C4-2B (cell line): ENCODE data around the gene SOX6.

Experiments
- H3K27ac ChIP-seq: fragments of 450-650 bp; 2 replicates; pipeline ENCODE4 v1.5.1; 2017
- CTCF ChIP-seq: fragments of 450-650 bp; conservative IDR thresholded peaks from 2 replicates; pipeline ENCODE4 v1.5.1; 2017; ENCODE audit warnings: mild to moderate bottlenecking
- ZFX ChIP-seq: fragments of 450-650 bp; IDR thresholded peaks from 2 replicates; pipeline ENCODE4 v1.6.1; 2017

The SOX6 gene

DNA sequence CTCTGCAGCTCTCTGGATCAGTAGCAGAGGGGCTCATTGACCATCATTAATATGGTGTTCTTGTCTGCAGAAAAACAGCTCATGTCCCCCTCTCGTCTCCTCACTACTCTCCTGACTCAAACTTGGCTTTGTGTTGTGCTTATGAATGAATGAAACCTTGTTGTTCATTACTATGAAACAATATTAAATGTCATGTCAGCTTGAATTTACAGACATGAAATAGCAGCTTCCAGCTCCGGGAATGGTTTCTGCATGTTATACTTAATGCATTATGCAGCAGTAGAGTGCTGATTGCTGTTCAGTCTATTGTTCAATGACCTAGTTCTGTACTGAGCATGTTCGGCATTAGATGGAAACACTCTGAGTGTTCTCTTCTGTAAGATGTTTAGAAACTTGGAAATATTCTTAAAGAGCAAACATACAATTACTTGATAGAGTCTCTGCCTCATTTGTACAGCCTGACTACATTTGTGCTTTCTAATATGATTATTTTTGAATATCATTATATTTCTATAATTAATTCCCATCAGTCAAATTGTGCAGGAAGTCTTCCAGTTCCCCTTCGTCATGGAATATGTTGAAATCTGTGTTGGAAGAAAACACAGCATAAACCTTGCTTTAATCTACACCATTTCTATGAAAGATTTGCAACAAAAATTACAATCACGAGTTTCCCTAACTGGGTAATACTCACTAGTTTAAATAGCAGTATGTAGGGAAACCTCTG is 340.4 kb downstream of the SOX6 start:
- no peak for TF ChIP-seq CTCF
- no peak overlapping the region for H3K27ac ChIP-seq

GRCh38 chr11:16013649-16014275 is 342.6 kb downstream of the SOX6 start:
- H3K27ac ChIP-seq: no peak overlapping the region; the same call in 1 of the 2 replicates
- TF ChIP-seq ZFX (no peak), CTCF (no peak)

DNA sequence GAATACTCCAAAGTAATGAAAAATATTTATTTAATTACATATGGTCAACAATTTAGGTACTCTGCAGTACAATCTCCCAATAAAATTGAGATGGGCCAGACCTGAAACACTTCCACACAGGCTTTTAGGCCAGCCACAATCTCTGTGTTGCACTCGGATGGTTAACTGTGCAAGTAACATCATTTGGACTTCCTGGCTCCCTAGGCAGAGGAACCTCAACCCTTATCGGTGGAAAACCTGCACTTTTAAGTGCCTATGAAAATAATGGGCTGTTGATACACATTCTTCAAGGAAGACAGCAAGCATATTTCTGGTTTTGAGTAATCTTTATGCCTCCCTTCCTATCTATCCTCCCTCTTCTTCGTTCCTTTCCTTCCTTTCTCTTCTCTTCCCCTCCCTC is 343.1 kb downstream of the SOX6 start:
- H3K27ac ChIP-seq: no peak overlapping the region
- TF ChIP-seq CTCF: no peak
- no peak for TF ChIP-seq ZFX

DNA sequence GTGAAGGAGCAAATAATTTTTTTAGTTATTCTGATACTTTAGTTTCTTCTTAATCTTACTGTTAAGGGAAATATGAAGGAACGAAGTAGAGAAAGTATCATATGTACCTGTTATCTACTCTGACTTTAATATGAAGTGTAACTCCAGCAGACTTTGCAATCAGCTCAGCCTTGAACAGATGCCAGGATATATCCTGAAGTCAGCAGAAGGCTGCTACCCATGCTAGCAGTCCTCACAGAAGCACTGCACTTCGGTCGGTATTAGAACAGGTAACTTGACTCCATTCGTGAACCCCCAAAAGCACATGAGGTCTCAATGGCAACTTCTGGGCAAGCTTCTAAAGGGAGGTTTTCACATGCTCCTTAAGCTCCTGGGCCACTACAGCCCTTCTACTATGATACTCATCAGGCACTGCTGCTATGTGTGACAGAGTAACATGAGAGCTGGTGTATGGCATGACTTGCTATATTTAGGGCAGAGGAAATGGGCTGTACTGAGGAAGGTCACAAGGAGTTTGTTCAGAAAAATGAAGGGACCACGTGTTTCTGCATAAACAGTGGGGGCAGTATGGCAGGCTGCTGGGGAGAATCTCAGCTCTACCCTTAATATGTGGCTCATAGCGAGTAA is 344.1 kb downstream of the SOX6 start:
- no peak overlapping the region for H3K27ac ChIP-seq
- no peak for TF ChIP-seq ZFX

DNA sequence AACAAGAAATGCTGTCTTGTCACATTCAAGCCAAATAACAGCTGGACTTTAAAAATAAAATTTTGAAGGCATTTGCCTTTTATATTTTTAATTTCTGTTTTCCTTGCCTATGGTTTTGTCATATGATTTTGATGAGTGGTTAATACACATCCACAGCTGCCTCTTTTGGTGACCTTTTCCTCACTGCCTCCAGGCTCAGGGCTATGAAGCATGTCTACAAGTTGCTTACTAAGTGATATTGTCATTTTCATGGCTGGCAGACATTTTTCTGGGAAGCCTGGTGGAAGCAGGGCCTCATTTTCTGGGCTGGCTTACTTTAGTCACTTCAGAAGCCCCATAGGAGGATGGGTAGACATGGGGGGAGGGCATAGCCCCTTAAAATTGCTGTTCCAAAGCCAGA is 344.9 kb downstream of the SOX6 start:
- TF ChIP-seq CTCF (no peak), ZFX (no peak)
- no peak overlapping the region for H3K27ac ChIP-seq

DNA sequence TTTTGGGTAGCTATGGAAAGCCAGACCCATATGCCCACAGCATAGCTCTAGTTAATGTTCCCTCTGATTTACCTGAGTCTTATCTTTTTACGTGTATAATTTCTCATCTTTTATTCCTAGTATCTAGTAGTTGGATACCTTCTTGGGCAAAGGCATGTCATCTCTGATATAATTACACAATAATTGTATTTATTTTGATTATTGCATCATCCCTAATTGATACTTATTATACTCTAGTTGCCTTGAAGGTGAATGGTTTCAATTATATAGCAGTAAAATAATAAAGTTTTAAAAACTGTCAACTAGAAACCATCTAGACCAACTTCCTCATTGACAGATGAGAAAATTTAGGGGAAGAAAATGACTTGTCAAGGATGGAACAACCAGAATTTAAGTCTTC is 347.3 kb downstream of the SOX6 start:
- H3K27ac ChIP-seq: no peak overlapping the region
- TF ChIP-seq CTCF (no peak), ZFX (no peak)

DNA sequence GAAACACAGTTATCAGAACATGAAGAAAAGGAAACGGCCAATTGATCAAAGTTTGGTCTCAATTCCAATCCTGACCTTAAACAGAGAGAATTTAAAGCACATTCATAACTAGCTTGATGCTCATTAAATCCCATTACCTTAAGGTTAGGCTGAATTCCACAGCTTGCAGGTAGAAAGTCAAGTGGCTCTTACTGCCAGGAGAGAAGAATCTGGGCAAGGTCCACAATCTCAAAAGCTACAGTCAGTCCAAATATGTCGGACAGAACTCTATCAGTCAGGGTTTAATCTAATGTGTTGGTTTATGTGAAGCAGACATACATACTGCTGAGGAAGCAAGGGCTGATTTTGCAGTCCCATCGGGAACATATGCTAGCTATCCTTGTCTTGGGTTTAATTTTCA is 348.8 kb downstream of the SOX6 start:
- no peak for TF ChIP-seq CTCF
- no peak for TF ChIP-seq ZFX
- no peak overlapping the region for H3K27ac ChIP-seq
